Measurements from ENCODE around the gene TMEM60. TPM values are rescaled to one million over a fixed set of nuclear protein-coding genes. Genes with fewer than 3 reads are reported as not detected.

The TMEM60 gene
- polyA plus RNA-seq, 1 donor (not counting 4 experiments of a cell fraction or from before 2014, with no cell fraction given): 27.5 TPM

DNA sequence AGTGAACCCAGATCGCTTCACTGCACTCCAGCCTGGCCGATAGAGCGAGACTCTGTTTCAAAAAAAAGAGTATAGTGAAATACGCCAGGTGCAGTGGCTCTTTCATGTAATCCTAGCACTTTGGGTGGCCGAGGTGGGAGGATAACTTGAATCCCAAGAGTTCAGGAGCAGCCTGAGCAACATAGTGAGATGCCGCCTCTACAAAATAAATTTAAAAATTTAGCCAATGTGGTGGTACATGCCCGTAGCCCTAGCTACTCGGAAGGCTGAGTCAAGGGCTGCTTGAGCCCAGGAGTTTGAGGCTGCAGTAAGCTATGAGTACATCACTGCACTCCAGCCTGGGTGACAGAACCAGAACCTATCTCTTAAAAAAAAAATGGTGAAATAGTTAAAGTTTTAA lies 27.9 kb downstream of the TMEM60 start:
- Histone ChIP-seq H3K9me3 (ENCODE audit: control insufficient read depth, low read depth, low read length) (no peaks in the 10 kb centered on the region), H3K4me2 (ENCODE audit: control insufficient read depth, extremely low read depth, insufficient read depth, low read depth, low read length) (no peak overlapping the region), H3K27ac (ENCODE audit: control insufficient read depth, insufficient read depth, low read length) (no peak overlapping the region), H3K4me1 (ENCODE audit: control insufficient read depth, extremely low read depth, insufficient read depth, low read length) (no peaks in the 10 kb centered on the region), H3K9ac (ENCODE audit: control insufficient read depth, extremely low read depth, insufficient read depth, low read length) (no peak overlapping the region), H2AFZ (ENCODE audit: control insufficient read depth, low read length) (no peak overlapping the region), H3K9me1 (ENCODE audit: control insufficient read depth, extremely low read depth, insufficient read depth, low read length) (no peaks in the 10 kb centered on the region), H3K4me3 (ENCODE audit: control insufficient read depth in 2 of 3, extremely low read depth in 1 of 3, insufficient read depth in 2 of 3, low read depth in 1 of 3, low read length in 3 of 3) (no peak overlapping the region), H4K20me1 (ENCODE audit: control insufficient read depth, extremely low read depth, insufficient read depth, low read length) (no peaks in the 10 kb centered on the region), H3K79me2 (ENCODE audit: control insufficient read depth, insufficient read depth, low read length) (no peaks in the 10 kb centered on the region), H3K27me3 (ENCODE audit: control insufficient read depth, extremely low read depth, insufficient read depth, low read length) (no peaks in the 10 kb centered on the region), H3K36me3 (ENCODE audit: control insufficient read depth in 2 of 2, extremely low read depth in 1 of 2, insufficient read depth in 2 of 2, low read length in 2 of 2) (no peaks in the 10 kb centered on the region)
- dilution Hi-C loops (cut with MboI; ENCODE audit: extremely low pct_ligation_motif_present, low sequenced_read_pairs): no loop called here
- no peak for DNase-seq (ENCODE audit: low read depth, low spot score)
- TF ChIP-seq CTCF (optimal IDR thresholded peaks at IDR 0.05 in 1 of 3, IDR thresholded peaks at IDR 0.05 in 1 of 3, conservative IDR thresholded peaks at IDR 0.05 in 1 of 3; ENCODE audit: extremely low read depth in 1 of 3, insufficient read depth in 2 of 3, low read length in 3 of 3) (no peak), EZH2 (IDR thresholded peaks at IDR 0.05; ENCODE audit: low read length) (no peak)
- FAIRE-seq: no peak

- Histone ChIP-seq H3K9ac (ENCODE audit: control insufficient read depth, extremely low read depth, insufficient read depth, low read length) (no peak overlapping the region), H3K27me3 (ENCODE audit: control insufficient read depth, extremely low read depth, insufficient read depth, low read length) (no peaks in the 10 kb centered on the region), H3K4me1 (ENCODE audit: control insufficient read depth, extremely low read depth, insufficient read depth, low read length) (no peaks in the 10 kb centered on the region), H3K4me2 (ENCODE audit: control insufficient read depth, extremely low read depth, insufficient read depth, low read depth, low read length) (no peak overlapping the region), H4K20me1 (ENCODE audit: control insufficient read depth, extremely low read depth, insufficient read depth, low read length) (no peaks in the 10 kb centered on the region), H3K79me2 (ENCODE audit: control insufficient read depth, insufficient read depth, low read length) (no peaks in the 10 kb centered on the region), H3K27ac (ENCODE audit: control insufficient read depth, insufficient read depth, low read length) (no peak overlapping the region), H3K4me3 (ENCODE audit: control insufficient read depth in 2 of 3, extremely low read depth in 1 of 3, insufficient read depth in 2 of 3, low read depth in 1 of 3, low read length in 3 of 3) (no peak overlapping the region), H2AFZ (ENCODE audit: control insufficient read depth, low read length) (no peak overlapping the region), H3K36me3 (ENCODE audit: control insufficient read depth in 2 of 2, extremely low read depth in 1 of 2, insufficient read depth in 2 of 2, low read length in 2 of 2) (no peaks in the 10 kb centered on the region), H3K9me1 (ENCODE audit: control insufficient read depth, extremely low read depth, insufficient read depth, low read length) (no peaks in the 10 kb centered on the region), H3K9me3 (ENCODE audit: control insufficient read depth, low read depth, low read length) (no peaks in the 10 kb centered on the region)
- DNase-seq (ENCODE audit: low read depth, low spot score): no peak
- FAIRE-seq: no peak
- TF ChIP-seq EZH2 (IDR thresholded peaks at IDR 0.05; ENCODE audit: low read length) (no peak), CTCF (optimal IDR thresholded peaks at IDR 0.05 in 1 of 3, IDR thresholded peaks at IDR 0.05 in 1 of 3, conservative IDR thresholded peaks at IDR 0.05 in 1 of 3; ENCODE audit: extremely low read depth in 1 of 3, insufficient read depth in 2 of 3, low read length in 3 of 3) (no peak)
- dilution Hi-C loops (cut with MboI; ENCODE audit: extremely low pct_ligation_motif_present, low sequenced_read_pairs): no loop called here
Measured at GRCh38 chr7:77766801-77767605, 31.2 kb downstream of the TMEM60 start.
